Immature natural killer cell (primary cell): ENCODE results near the gene MAP3K4. TPM values are rescaled to one million over a fixed set of nuclear protein-coding genes. Genes with fewer than 3 reads are reported as not detected.
A peak's percentile ranks its signal among the peaks of the same experiment; 100 is the strongest.

Experiments
- DNase-seq, 3 donors: peaks; one replicate each; pipeline ENCODE4 v3.0.0; 2022; ENCODE audit warnings: mixed read lengths in 1 of 3
- H3K27ac Mint-ChIP-seq, 6 donors: one replicate each; pipeline ENCODE4 v1.8.0; 2020; ENCODE audit warnings: mixed read lengths in 6 of 6, mild to moderate bottlenecking in 5 of 6, inconsistent platforms in 4 of 6, moderate library complexity in 3 of 6
- H3K27me3 Mint-ChIP-seq, 3 donors: one replicate each; pipeline ENCODE4 v1.8.0; 2020 to 2021; ENCODE audit warnings: low read depth in 3 of 3, mild to moderate bottlenecking in 3 of 3, mixed read lengths in 3 of 3, moderate library complexity in 3 of 3, inconsistent platforms in 1 of 3
- H3K36me3 Mint-ChIP-seq, 3 donors: one replicate each; pipeline ENCODE4 v1.8.0; 2020; ENCODE audit warnings: mixed read lengths in 3 of 3, inconsistent platforms in 2 of 3, mild to moderate bottlenecking in 2 of 3
- H3K4me1 Mint-ChIP-seq, 2 donors: one replicate each; pipeline ENCODE4 v1.8.0; 2020; ENCODE audit warnings: inconsistent platforms in 2 of 2, mild to moderate bottlenecking in 2 of 2, mixed read lengths in 2 of 2, moderate library complexity in 1 of 2
- H3K4me3 Mint-ChIP-seq, 5 donors: one replicate each; pipeline ENCODE4 v1.8.0; 2020; ENCODE audit warnings: mild to moderate bottlenecking in 5 of 5, mixed read lengths in 5 of 5, inconsistent platforms in 3 of 5, moderate library complexity in 3 of 5
- H3K9me3 Mint-ChIP-seq, 6 donors: one replicate each; pipeline ENCODE4 v1.8.0; 2020; ENCODE audit warnings: mild to moderate bottlenecking in 6 of 6, mixed read lengths in 6 of 6, inconsistent platforms in 4 of 6, moderate library complexity in 3 of 6
- polyA plus RNA-seq, 3 donors: library from polyadenylated mRNA; unstranded; fragments of 300-500 nt; fragmentation: Illumina TruSeq; gene quantifications; one replicate each; pipeline ENCODE4 v1.2.3, GENCODE V29; 2021

Gene MAP3K4, protein sequence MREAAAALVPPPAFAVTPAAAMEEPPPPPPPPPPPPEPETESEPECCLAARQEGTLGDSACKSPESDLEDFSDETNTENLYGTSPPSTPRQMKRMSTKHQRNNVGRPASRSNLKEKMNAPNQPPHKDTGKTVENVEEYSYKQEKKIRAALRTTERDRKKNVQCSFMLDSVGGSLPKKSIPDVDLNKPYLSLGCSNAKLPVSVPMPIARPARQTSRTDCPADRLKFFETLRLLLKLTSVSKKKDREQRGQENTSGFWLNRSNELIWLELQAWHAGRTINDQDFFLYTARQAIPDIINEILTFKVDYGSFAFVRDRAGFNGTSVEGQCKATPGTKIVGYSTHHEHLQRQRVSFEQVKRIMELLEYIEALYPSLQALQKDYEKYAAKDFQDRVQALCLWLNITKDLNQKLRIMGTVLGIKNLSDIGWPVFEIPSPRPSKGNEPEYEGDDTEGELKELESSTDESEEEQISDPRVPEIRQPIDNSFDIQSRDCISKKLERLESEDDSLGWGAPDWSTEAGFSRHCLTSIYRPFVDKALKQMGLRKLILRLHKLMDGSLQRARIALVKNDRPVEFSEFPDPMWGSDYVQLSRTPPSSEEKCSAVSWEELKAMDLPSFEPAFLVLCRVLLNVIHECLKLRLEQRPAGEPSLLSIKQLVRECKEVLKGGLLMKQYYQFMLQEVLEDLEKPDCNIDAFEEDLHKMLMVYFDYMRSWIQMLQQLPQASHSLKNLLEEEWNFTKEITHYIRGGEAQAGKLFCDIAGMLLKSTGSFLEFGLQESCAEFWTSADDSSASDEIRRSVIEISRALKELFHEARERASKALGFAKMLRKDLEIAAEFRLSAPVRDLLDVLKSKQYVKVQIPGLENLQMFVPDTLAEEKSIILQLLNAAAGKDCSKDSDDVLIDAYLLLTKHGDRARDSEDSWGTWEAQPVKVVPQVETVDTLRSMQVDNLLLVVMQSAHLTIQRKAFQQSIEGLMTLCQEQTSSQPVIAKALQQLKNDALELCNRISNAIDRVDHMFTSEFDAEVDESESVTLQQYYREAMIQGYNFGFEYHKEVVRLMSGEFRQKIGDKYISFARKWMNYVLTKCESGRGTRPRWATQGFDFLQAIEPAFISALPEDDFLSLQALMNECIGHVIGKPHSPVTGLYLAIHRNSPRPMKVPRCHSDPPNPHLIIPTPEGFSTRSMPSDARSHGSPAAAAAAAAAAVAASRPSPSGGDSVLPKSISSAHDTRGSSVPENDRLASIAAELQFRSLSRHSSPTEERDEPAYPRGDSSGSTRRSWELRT (N-terminal part only)
- polyA plus RNA-seq: 10 to 100 TPM in 1 of 3 donors, 1 to 10 TPM in 2; 5.2 to 11.2 (median 9.2) TPM

DNA sequence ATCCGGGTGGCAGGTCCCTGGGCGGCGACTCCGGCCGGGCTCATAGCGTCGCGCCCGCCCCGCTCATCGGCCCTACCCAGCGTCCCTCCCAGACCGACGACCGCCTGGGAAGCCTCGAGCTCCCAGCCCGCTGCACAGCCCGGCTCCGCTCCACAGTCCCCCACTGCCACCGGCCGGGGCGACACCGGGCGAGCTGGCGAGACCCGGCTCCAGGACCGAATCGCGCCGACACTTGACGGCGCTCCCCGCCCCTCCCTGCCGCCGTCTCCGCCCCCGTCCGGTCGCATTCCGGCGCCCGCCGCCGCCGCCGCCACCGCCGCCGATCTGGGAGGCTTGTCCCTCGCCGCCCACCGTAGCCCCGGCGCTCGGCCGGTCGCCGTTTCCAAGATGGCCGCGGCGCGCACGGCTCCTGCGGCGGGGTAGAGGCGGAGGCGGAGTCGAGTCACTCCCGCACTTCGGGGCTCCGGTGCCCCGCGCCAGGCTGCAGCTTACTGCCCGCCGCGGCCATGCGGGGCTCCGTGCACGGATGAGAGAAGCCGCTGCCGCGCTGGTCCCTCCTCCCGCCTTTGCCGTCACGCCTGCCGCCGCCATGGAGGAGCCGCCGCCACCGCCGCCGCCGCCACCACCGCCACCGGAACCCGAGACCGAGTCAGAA is at the start of gene MAP3K4:
MAP3K4 (plus strand) TSS at position 364 of the 655 bp plus-strand sequence; CDS start at position 527, 163 bp downstream.
- Mint-ChIP-seq H3K27ac (peak within 1 kb of the TSS; percentile 88 to 97 (median 95)), H3K27me3 (peaks cover 13 to 25% (median 13%) of the 10 kb centered on the region in 3 donors), H3K36me3 (no peaks in the 10 kb centered on the region), H3K4me1 (peaks cover 37 to 44% of the 10 kb centered on the region in 2 donors), H3K9me3 (peaks cover 0 to 4% (median 2%) of the 10 kb centered on the region in 6 donors), H3K4me3 (peak within 1 kb of the TSS; percentile 88 to 99 (median 95))
- DNase-seq: peak; percentile 82 to 85 (median 84)

DNA sequence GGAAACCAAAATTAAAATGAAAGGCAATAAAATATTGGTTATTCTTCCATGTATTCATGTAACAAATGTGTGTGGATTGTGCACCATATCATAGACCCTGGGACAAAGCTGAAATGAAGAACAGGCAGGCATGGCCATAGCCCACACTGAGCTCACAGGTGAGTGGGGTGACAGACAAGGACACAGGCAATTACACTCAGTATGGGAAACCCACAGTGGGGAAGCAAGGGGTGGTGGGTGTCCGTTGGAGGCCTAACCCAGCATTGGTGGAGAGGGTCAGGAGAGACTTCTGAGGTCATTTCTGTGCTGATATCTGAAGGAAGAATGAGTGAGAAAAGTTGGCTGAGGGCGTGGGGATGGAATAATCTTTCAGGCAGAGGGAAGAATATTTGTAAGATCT is 47.6 kb upstream of the MAP3K4 start:
- no peaks in the 10 kb centered on the region for H3K36me3 Mint-ChIP-seq

DNA sequence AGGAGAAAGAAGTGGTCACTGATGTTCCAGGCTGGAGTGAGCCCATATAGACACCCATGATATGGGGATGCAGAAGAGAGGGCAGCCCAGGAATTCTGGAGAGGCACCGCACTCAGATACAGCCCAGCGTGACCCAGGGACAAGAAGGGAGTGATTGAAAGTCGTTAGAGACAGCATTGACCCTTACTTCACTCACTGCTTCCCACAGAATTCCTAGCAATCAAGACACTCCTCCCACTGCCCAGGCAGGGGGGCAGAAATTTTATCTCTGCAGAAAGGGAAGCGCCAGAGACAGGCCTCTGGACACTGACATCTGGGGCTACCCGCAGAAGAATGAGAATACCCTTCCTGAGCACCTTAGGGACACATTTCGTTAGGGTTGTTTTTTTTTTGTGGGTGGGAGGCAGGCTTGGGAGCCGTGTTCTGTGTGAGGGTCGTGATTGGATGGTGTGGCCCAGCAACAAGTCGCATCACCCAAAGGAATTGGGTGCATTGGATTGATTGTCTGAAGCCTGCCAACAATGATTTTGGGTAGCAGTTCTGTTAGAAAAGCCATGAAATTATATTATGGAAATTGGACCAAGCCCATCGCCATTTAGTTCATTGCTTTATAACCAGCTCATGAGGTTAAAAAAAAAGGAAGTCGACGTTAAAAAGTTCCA is 45.9 kb upstream of the MAP3K4 start:
- no peak overlapping the region for H3K27ac Mint-ChIP-seq
- no peaks in the 10 kb centered on the region for H3K4me1 Mint-ChIP-seq
- no peaks in the 10 kb centered on the region for H3K36me3 Mint-ChIP-seq
- no peaks in the 10 kb centered on the region for H3K9me3 Mint-ChIP-seq
- H3K27me3 Mint-ChIP-seq: peaks cover 2 to 5% (median 4%) of the 10 kb centered on the region in 3 donors
- no peak overlapping the region for H3K4me3 Mint-ChIP-seq
- DNase-seq: no peak

More for the DNA sequence above, 47.6 kb upstream of the MAP3K4 start:
- Mint-ChIP-seq H3K27ac (no peak overlapping the region), H3K4me3 (no peak overlapping the region), H3K4me1 (no peaks in the 10 kb centered on the region), H3K9me3 (no peaks in the 10 kb centered on the region), H3K27me3 (peaks cover 0 to 13% (median 1%) of the 10 kb centered on the region in 3 donors)
- DNase-seq: no peak

DNA sequence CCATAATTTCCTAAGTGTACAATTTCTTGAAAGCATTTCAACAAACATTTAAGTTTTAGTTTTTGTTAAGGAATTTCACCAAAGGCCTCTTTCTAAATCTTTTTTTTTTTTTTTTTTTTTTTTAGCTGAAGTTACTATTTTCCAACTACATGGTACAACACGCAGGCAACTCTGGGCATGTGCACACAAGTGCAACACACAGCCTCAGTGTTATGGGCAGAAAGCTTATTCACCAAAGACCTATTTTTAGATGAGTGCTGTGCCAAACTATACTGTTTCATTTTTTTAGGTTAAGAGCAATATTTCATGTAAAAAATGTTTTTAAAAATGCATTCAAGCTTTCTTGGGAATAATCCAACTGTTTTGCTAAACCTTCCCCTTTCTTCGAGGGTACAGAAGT is 42.0 kb upstream of the MAP3K4 start:
- Mint-ChIP-seq H3K4me1 (no peaks in the 10 kb centered on the region), H3K36me3 (no peaks in the 10 kb centered on the region), H3K4me3 (no peak overlapping the region), H3K27ac (no peak overlapping the region), H3K27me3 (peaks cover 4 to 12% (median 6%) of the 10 kb centered on the region in 3 donors), H3K9me3 (no peaks in the 10 kb centered on the region)
- no peak for DNase-seq

DNA sequence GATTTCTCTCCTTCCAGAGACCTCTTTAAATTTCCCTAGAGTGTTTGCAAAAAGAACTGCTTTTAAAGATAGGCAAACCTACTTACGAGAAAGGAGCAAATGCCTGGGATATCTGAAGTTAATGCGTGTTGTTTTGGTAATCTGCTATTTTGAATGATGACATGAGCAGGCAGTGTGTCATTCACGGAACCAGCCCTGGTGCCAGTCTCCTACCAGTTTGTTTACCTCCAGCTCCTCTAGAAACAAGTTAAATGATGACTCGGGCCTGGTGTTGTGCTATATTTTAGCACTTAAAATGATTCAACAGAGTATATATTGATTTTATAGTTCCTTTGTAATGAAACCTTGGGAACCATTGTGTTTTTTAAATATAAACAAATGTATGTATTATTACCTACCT is 41.1 kb upstream of the MAP3K4 start:
- H3K27ac Mint-ChIP-seq: no peak overlapping the region
- no peaks in the 10 kb centered on the region for H3K36me3 Mint-ChIP-seq
- DNase-seq: no peak
- no peak overlapping the region for H3K4me3 Mint-ChIP-seq
- no peaks in the 10 kb centered on the region for H3K9me3 Mint-ChIP-seq
- peaks cover 4 to 12% (median 8%) of the 10 kb centered on the region in 3 donors for H3K27me3 Mint-ChIP-seq
- H3K4me1 Mint-ChIP-seq: no peaks in the 10 kb centered on the region

DNA sequence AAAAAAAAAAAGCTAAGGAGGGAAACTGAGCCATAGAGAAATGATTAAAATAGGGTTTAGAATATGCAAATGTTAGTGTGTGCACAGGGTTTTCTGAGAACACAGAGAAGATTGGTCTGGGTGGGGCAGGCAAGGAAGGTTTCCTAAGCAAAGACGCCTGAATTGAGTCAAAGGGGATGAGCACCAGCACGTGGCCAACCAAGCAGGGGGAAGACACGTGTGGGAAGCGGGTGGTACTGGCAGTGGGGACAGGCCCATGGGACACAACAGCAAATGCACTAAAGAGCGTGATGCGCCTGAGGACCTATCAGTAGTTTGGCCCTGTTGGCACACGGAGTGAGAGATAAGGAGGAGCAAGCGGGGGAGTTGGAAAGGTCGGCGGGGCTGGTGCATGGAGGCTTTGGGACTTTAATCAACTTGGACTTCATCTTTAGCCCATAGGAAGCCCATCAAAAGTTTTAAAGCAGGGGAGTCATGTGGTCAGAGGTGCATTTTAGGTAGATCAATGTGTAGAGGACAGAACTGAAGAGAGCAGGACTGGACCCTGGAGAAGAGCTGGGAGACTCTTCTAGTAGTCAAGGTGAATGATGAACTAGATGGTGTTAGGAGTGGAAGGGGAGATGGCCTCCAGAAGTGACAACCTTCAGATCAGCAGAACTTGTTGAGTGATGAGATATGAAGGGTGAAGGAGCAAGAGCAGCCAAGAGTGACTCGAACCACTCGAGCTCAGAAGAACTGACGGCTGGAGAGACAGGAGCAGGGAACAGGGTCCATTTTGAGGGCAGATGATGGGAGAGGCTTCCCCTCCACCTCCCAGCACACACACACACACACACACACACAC is 40.2 kb upstream of the MAP3K4 start:
- DNase-seq: no peak
- H3K4me1 Mint-ChIP-seq: no peaks in the 10 kb centered on the region
- H3K9me3 Mint-ChIP-seq: no peaks in the 10 kb centered on the region
- H3K36me3 Mint-ChIP-seq: no peaks in the 10 kb centered on the region
- no peak overlapping the region for H3K4me3 Mint-ChIP-seq
- H3K27me3 Mint-ChIP-seq: peaks cover 9 to 12% (median 12%) of the 10 kb centered on the region in 3 donors
- H3K27ac Mint-ChIP-seq: no peak overlapping the region

DNA sequence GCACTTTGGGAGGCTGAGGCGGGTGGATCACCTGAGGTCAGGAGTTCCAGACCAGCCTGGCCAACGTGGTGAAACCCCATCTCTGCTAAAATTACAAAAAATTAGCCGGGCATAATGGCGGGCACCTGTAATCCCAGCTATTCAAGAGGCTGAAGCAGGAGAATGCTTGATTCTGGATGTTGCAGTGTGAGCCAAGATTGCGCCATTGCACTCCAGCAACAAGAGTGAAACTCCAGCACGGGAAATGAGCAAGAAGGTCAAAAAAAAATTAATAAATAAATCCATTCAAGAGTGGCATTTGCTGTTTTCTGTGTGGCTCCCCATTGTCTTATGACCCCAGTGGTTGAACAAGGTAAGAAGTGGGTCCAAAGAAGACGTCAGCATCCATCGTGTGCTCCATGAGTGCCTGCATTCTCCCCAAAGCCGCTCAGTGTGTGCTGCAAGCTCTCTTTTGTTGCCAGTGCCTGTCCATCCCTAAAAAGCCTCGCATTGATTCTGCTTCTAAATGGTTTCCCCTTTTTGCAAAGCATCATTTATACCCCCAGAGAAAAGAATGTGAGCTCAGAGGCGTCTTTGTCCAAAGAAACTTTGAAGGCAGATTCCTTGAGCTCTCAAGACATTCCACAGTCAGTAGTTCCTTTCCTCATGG is 38.8 kb upstream of the MAP3K4 start:
- H3K9me3 Mint-ChIP-seq: no peaks in the 10 kb centered on the region
- H3K27me3 Mint-ChIP-seq: peaks cover 9 to 14% (median 10%) of the 10 kb centered on the region in 3 donors
- H3K4me3 Mint-ChIP-seq: no peak overlapping the region
- no peaks in the 10 kb centered on the region for H3K36me3 Mint-ChIP-seq
- no peaks in the 10 kb centered on the region for H3K4me1 Mint-ChIP-seq
- DNase-seq: no peak
- H3K27ac Mint-ChIP-seq: no peak overlapping the region

DNA sequence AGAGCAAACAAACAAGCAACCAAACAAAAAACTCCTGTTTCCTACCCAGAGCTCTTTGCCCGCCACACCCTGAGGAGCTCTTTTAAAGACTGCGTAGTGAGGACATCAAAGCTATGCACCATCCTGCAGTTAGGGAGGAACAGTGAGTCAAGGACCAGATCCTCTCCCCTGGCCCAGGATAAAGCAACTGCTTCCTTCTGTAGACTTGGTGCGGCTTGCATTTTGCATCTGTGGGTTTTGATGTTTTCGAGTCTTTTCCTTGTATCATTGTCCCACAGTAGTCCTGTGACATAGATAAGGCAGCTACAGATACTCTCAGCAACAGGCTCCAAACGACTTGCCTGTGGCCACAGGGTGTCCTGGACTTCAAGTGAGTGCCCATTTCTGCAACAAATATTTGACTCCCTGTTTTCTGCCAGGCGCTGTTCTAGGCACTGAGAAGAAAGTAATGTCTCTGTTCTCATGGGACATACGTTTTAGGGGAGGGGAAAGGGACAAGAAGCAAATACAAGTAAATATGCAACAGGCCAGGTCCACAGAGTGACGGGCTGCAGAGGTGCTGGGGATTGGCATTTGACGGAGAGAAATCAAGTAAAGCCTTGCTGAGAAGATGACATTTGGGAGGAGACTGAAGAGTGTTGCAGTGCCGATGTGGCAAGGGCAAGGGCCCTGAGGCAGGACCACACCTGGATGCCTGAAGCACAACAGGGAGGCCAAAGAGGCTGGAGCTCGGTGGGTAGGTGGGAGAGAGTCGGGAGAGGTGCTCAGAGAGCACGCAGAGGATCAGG is 35.9 kb upstream of the MAP3K4 start:
- Mint-ChIP-seq H3K9me3 (no peaks in the 10 kb centered on the region), H3K27ac (no peak overlapping the region), H3K4me3 (no peak overlapping the region), H3K36me3 (no peaks in the 10 kb centered on the region), H3K4me1 (no peaks in the 10 kb centered on the region), H3K27me3 (peaks cover 5 to 15% (median 13%) of the 10 kb centered on the region in 3 donors)
- DNase-seq: no peak

DNA sequence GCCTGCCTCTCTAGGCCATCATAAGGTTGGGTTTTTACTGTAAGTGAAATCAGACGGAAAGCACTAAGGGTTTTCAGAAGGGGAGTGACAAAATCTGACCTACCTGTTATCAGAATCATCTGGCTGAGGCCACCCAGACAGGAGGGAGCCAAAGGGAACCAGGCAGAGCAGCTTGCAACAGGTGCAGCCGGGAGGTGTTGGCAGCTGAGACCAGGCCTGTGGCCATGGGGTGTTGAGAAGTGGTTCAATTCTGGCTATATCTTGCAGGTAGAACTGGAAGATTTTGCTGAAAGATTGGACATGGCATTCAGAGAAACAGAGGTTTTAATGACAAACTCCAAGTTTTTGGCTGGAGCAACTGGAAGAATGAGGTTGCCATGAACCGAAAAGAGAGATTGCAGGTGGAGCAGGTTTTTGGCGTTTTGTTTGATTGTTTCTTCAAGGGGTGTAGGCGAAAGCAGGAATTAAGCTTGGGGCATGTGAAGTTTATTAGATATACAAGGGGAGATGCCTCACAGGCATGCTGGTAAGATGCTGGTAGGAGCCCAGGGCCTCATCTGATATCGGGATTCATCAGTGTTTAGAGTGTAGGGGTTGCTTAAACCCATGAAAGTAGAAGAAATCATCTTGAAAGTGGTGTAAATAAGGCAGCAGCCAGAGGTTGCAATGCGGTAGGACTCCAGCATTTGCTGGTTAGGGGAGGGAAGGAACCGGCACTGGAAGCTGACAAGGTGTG is 35.1 kb upstream of the MAP3K4 start:
- H3K4me1 Mint-ChIP-seq: no peaks in the 10 kb centered on the region
- H3K9me3 Mint-ChIP-seq: no peaks in the 10 kb centered on the region
- peaks cover 5 to 15% (median 13%) of the 10 kb centered on the region in 3 donors for H3K27me3 Mint-ChIP-seq
- no peaks in the 10 kb centered on the region for H3K36me3 Mint-ChIP-seq
- H3K4me3 Mint-ChIP-seq: no peak overlapping the region
- no peak overlapping the region for H3K27ac Mint-ChIP-seq
- no peak for DNase-seq

DNA sequence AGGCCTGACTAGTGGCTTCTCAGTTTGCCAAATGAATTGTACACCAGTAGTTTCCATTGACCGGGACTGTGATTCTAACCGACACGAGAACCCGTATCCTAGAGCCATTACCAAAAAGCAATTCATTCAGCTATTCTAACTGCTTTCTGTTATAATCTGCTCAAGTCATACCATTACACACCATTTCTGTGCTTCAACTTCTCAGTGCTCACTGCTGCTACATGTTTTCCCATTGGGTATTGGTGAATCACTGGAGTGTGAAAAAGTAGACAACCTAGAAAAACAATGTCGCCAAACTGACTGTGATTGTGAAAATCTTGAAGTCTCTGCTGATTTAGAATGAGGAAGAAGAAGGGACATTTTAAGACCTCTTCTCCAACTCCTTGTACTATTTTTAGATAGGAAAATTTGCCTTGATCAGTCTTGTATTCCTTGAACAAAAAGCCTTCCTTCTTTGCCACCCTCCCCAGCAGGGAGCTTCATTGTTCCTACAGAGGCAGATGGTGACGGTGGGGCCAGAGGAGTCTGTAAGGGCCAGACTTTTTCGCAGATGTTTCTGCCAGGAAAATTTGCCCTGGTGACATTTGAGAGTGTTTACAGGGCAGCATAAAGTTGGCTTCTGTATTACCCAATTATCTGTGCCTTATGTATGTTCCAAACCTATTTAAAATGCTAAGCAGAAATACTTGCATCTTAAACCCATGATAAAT is 31.7 kb upstream of the MAP3K4 start:
- H3K36me3 Mint-ChIP-seq: no peaks in the 10 kb centered on the region
- DNase-seq: no peak
- no peaks in the 10 kb centered on the region for H3K4me1 Mint-ChIP-seq
- peaks cover 5 to 12% (median 7%) of the 10 kb centered on the region in 3 donors for H3K27me3 Mint-ChIP-seq
- no peak overlapping the region for H3K27ac Mint-ChIP-seq
- H3K9me3 Mint-ChIP-seq: no peaks in the 10 kb centered on the region
- H3K4me3 Mint-ChIP-seq: no peak overlapping the region
